Parathyroid adenoma (tissue), 2 donors: Measurements from ENCODE around the gene KYAT1.

Experiments
- H2AFZ ChIP-seq: fragments of 300-600 bp; sonication (generic); one replicate; pipeline ENCODE4 v1.7.0; 2017; ENCODE audit warnings: antibody characterized with exemption, mild to moderate bottlenecking
- H3K27ac ChIP-seq: fragments of 300-600 bp; sonication (generic); one replicate; pipeline ENCODE4 v1.7.0; 2017
- H3K27me3 ChIP-seq: fragments of 300-600 bp; sonication (generic); one replicate; pipeline ENCODE4 v1.7.0; 2017; ENCODE audit warnings: low read length; ENCODE audit not compliant: control insufficient read depth, insufficient read depth
- H3K36me3 ChIP-seq: fragments of 300-600 bp; sonication (generic); one replicate; pipeline ENCODE4 v1.7.0; 2017; ENCODE audit warnings: low read length; ENCODE audit not compliant: control insufficient read depth, insufficient read depth
- H3K4me1 ChIP-seq: fragments of 300-600 bp; sonication (generic); one replicate; pipeline ENCODE4 v1.7.0; 2017; ENCODE audit warnings: control low read depth
- H3K4me2 ChIP-seq: fragments of 300-600 bp; sonication (generic); one replicate; pipeline ENCODE4 v1.7.0; 2017; ENCODE audit warnings: low read length
- H3K4me3 ChIP-seq: fragments of 300-600 bp; sonication (generic); one replicate; pipeline ENCODE4 v1.7.0; 2017; ENCODE audit warnings: low read depth, low read length
- H3K79me2 ChIP-seq: fragments of 300-600 bp; sonication (generic); one replicate; pipeline ENCODE4 v1.7.0; 2017; ENCODE audit warnings: control low read depth
- H3K9ac ChIP-seq: fragments of 300-600 bp; sonication (generic); one replicate; pipeline ENCODE4 v1.7.0; 2017; ENCODE audit warnings: mild to moderate bottlenecking
- H3K9me3 ChIP-seq: fragments of 300-600 bp; sonication (generic); one replicate; pipeline ENCODE4 v1.7.0; 2017; ENCODE audit warnings: low read length; ENCODE audit not compliant: control insufficient read depth
- TF ChIP-seq, protein P1 (sequence below): fragments of 300-600 bp; sonication (generic); IDR thresholded peaks from one replicate; pipeline ENCODE4 v1.7.0; 2017; ENCODE audit warnings: antibody characterized with exemption, mild to moderate bottlenecking
- donor health status: primary hyperparathyroidism.

KYAT1 gene

DNA sequence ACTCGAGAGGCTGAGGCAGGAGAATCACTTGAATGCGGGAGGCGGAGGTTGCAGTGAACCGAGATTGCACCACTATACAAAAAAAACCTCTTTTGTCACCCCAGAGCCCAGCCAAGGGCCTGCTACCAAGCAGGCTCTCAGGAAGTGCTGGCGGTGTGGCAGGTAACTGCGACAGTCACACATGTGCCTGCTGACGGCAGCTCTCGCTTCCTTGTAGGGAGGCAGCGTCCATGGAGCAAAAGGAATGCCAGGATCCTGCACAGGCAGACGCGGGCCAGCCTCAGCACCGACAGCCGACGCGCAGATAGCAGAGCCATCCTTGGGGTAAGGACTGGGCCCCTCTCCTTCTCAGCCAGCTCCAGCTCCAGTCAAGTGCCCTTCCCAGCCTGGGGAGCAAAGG lies 4.0 kb upstream of the KYAT1 start:
- Histone ChIP-seq H3K4me2 (peak overlapping the region; percentile 65), H3K9ac (no peak overlapping the region), H3K27me3 (no peaks in the 10 kb centered on the region), H3K79me2 (peaks cover 15% of the 10 kb centered on the region), H3K9me3 (no peaks in the 10 kb centered on the region), H3K27ac (peak overlapping the region; percentile 77), H2AFZ (no peak overlapping the region), H3K36me3 (no peaks in the 10 kb centered on the region), H3K4me1 (peaks cover 8% of the 10 kb centered on the region), H3K4me3 (peak overlapping the region; percentile 36)
- TF ChIP-seq, protein P1, sequence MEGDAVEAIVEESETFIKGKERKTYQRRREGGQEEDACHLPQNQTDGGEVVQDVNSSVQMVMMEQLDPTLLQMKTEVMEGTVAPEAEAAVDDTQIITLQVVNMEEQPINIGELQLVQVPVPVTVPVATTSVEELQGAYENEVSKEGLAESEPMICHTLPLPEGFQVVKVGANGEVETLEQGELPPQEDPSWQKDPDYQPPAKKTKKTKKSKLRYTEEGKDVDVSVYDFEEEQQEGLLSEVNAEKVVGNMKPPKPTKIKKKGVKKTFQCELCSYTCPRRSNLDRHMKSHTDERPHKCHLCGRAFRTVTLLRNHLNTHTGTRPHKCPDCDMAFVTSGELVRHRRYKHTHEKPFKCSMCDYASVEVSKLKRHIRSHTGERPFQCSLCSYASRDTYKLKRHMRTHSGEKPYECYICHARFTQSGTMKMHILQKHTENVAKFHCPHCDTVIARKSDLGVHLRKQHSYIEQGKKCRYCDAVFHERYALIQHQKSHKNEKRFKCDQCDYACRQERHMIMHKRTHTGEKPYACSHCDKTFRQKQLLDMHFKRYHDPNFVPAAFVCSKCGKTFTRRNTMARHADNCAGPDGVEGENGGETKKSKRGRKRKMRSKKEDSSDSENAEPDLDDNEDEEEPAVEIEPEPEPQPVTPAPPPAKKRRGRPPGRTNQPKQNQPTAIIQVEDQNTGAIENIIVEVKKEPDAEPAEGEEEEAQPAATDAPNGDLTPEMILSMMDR = no peak

DNA sequence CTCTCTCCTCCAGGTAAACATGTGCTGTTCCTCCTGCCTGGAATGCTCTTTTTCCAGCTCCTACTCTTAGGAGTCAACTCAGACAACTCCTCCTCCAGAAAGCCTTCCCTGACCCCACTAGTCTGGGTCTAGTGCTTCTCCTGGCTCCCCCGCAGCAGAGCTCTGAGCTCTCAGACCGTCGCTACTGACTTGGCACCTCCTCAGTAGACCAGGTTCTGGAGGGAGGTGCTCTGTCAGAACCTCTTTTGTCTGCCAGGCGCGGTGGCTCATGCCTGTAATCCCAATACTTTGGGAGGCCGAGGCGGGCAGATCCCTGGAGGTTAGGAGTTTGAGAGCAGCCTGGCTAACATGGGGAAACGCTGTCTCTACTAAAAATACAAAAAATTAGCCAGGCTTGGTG lies 3.6 kb upstream of the KYAT1 start:
- Histone ChIP-seq H3K4me2 (peak overlapping the region; percentile 65), H3K36me3 (no peaks in the 10 kb centered on the region), H3K79me2 (peaks cover 15% of the 10 kb centered on the region), H3K27me3 (no peaks in the 10 kb centered on the region), H3K4me1 (peaks cover 8% of the 10 kb centered on the region), H2AFZ (no peak overlapping the region), H3K9ac (no peak overlapping the region), H3K27ac (peak overlapping the region; percentile 77), H3K4me3 (peak overlapping the region; percentile 44), H3K9me3 (no peaks in the 10 kb centered on the region)
- TF ChIP-seq, protein P1 = no peak

DNA sequence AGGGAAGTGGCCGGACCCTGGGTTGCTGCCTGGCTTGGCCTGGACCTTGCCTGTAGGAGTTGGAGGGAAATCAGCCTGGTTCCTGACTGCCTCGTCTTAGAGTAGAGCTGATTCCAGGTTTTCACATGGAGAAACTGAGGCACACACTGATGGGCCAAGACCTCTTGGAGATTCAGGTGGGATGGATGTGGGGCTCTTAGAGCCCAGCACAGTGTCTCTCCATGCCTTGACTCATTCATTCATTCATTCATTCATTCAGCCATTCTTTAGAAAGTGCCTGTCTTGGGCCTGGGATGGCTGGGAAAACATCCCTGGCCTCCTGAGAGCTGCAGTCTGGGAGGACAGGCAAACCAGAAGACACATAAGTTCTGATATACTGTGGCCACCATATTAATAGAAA lies 2.4 kb upstream of the KYAT1 start:
- Histone ChIP-seq H3K4me3 (no peak overlapping the region), H3K9me3 (no peaks in the 10 kb centered on the region), H2AFZ (no peak overlapping the region), H3K27ac (peak overlapping the region; percentile 5), H3K27me3 (no peaks in the 10 kb centered on the region), H3K36me3 (no peaks in the 10 kb centered on the region), H3K9ac (no peak overlapping the region), H3K4me1 (peaks cover 8% of the 10 kb centered on the region), H3K79me2 (peaks cover 15% of the 10 kb centered on the region), H3K4me2 (no peak overlapping the region)
- TF ChIP-seq, protein P1 = no peak

DNA sequence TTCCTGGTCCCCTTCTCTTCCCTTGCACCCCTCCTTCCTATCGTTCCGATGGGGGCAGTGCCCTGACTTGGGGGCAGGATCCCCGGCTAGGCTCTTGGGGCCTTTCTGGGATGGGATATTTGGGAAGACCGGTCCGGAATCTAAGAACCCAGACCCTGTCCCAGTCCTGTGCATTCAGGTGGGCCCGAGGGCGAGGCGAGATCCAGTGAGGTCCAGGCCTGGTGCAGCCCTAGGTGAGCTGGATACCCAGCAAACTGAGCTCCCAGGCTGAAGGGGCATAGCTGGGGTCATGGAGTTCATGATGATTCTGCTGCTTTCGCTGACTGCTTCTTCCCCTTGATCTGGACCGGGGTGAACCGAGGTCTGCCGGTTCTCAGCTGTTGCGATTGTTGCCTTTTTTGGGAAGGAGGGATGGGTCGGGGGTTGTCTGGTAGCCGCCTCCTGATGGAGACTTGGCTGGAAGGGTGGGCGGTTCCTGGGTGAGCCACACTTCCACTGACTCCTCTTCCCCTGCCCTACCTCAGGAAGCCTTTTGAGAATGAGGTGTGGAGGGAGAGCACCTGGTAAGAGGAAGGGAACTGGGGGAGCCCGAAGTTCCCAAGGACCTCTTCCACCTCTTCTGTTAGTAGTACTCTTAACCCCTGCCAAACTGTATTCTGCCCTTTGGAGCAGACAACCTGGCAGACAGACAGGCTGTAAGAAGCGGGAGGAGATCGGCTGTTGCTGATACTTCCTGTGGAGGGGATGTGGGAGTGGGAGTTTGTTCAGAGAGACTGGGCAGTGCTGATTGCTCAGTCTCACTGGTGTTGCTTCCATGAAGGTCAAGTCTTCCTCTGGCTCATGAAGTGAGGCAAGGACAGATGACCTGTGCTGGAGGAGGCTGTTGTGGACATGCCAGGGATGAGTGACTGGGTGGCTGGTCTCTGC lies 1.2 kb upstream of the KYAT1 start:
- peaks cover 15% of the 10 kb centered on the region for H3K79me2 ChIP-seq
- H3K4me1 ChIP-seq = peaks cover 8% of the 10 kb centered on the region

More for the DNA sequence above, 1.2 kb upstream of the KYAT1 start:
- TF ChIP-seq, protein P1 = no peak
- Histone ChIP-seq H3K9me3 (no peaks in the 10 kb centered on the region), H3K4me2 (peak overlapping the region; percentile 94), H3K4me3 (peak overlapping the region; percentile 93), H3K9ac (peak overlapping the region; percentile 72), H3K27ac (peak overlapping the region; percentile 80), H3K27me3 (no peaks in the 10 kb centered on the region), H3K36me3 (no peaks in the 10 kb centered on the region), H2AFZ (peak overlapping the region; percentile 69)
